Measurements from ENCODE around the gene NAA30. TPM values are rescaled to one million over a fixed set of nuclear protein-coding genes. Genes with fewer than 3 reads are reported as not detected.

NAA30 gene
- 9.6 and 11.6 TPM in 2 replicates for total RNA-seq

DNA sequence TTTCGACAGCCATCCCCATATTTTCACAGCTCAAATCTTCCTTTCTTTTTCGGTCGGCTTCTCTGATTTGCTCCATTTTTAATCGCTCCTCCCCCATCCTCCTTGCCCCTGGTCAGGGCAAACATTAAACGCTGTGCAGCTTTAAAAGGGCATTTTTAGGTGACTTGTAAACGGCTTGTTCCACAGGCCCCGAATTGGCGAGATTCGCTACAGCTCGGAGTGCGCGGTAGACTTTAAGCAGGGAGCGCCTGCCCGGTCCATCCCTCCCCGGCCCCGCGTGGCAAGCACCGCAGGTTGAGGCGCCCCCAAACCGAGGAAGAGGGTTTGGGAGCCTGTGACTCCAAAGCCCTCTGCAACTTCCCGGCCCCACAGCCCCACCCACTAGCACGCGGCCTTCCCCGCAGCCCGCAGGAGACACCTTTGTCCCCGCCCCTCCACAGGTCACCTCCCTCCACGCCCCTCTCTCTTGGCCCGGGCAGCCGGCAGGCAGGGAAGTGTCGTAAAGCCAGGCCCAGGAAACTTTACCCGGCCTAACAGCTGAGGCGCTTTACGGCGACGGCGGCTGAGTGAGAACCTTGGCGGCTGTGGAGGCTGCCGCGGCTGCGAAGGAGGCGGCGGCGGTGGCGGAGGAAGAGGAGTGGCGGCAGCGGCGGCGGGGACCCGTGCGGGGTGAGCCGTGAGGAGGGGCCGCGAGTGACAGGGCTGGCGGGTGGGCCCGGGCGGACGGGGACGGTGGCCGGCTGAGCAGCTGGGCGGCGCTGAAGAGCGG, at the start of gene NAA30:
TSS of gene NAA30 (plus strand) at position 550 of the 769 bp plus-strand sequence. CDS start 372 bp downstream, outside the sequence.

Other genes with a start within 250 kb of the NAA30 start
- gene EXOC5, start 121.7 kb upstream of the NAA30 start, total RNA-seq = 23.7 and 38.0 TPM in 2 replicates
- gene AP5M1, start 121.6 kb upstream of the NAA30 start, total RNA-seq = 15.3 and 16.8 TPM in 2 replicates
- gene CCDC198, start 103.3 kb downstream of the NAA30 start, total RNA-seq = not detected in 2 replicates

Data from epithelial cell of alveolus of lung (primary cell).